ENCODE measurements around the gene CFAP410. TPM values are rescaled to one million over a fixed set of nuclear protein-coding genes. Genes with fewer than 3 reads are reported as not detected.

CFAP410 gene
- total and polyA plus RNA-seq, 2 donors (not counting 3 experiments of a cell fraction or from before 2014, with no cell fraction given), result 7.2 to 12.2 TPM

- no peak for FAIRE-seq
- Histone ChIP-seq H3K27me3 (ENCODE audit: control insufficient read depth in 2 of 2, insufficient read depth in 2 of 2, low read length in 2 of 2) (no peaks in the 10 kb centered on the region), H3K4me3 (replicated peaks in 1 of 3; ENCODE audit: insufficient read depth in 1 of 3, low read depth in 1 of 3, low read length in 3 of 3) (no peak overlapping the region), H3K79me2 (ENCODE audit: control insufficient read depth, insufficient read depth, low read length) (no peaks in the 10 kb centered on the region), H3K36me3 (ENCODE audit: control insufficient read depth in 2 of 2, extremely low read depth in 1 of 2, insufficient read depth in 2 of 2, low read length in 2 of 2) (no peaks in the 10 kb centered on the region), H4K20me1 (replicated peaks; ENCODE audit: control insufficient read depth, extremely low read depth, insufficient read depth, low read length) (no peaks in the 10 kb centered on the region), H3K27ac (ENCODE audit: insufficient read depth, low read depth, low read length) (no peak overlapping the region), H3K9me1 (replicated peaks; ENCODE audit: control insufficient read depth, extremely low read depth, insufficient read depth, low read length) (no peaks in the 10 kb centered on the region), H3K9ac (replicated peaks; ENCODE audit: extremely low read depth, insufficient read depth, low read length) (no peak overlapping the region), H3K4me1 (ENCODE audit: control insufficient read depth, extremely low read depth, insufficient read depth, low read length) (no peaks in the 10 kb centered on the region), H2AFZ (ENCODE audit: low read depth, low read length) (no peak overlapping the region), H3K4me2 (ENCODE audit: insufficient read depth, low read length) (no peak overlapping the region), H3K9me3 (replicated peaks; ENCODE audit: control insufficient read depth, insufficient read depth, low read length) (no peaks in the 10 kb centered on the region)
- intact Hi-C loops (cut with micrococcal nuclease), result no loop called here
- CTCF ChIA-PET, result no interaction called here
- TF ChIP-seq MYC (IDR thresholded peaks at IDR 0.05; ENCODE audit: low read depth, low read length), result no peak
- TF ChIP-seq JUN (IDR thresholded peaks at IDR 0.05; ENCODE audit: borderline replicate concordance, insufficient read depth, insufficient read length, low read depth), result no peak
- TF ChIP-seq FOS (IDR thresholded peaks at IDR 0.05; ENCODE audit: borderline replicate concordance, insufficient read depth, low read length), result no peak
- no peak for TF ChIP-seq MAX (IDR thresholded peaks at IDR 0.05; ENCODE audit: insufficient read depth, insufficient read length)
- TF ChIP-seq POLR2A (IDR thresholded peaks at IDR 0.05; ENCODE audit: low read depth, low read length), result no peak
- TF ChIP-seq GATA2 (IDR thresholded peaks at IDR 0.05; ENCODE audit: insufficient read depth, insufficient read length, low read depth, low read length), result no peak
- TF ChIP-seq EZH2 (IDR thresholded peaks at IDR 0.05; ENCODE audit: borderline replicate concordance, low read depth, low read length, severe bottlenecking), result no peak
- no peak for TF ChIP-seq CTCF (IDR thresholded peaks at IDR 0.05; ENCODE audit: extremely low read depth in 1 of 2, insufficient read depth in 1 of 2, low read depth in 1 of 2, low read length in 2 of 2)
- no peak for TF ChIP-seq POLR2AphosphoS5 (IDR thresholded peaks at IDR 0.05; ENCODE audit: insufficient read depth, low read depth, low read length)
- dilution Hi-C loops (cut with MboI; ENCODE audit: extremely low pct_ligation_motif_present, low sequenced_read_pairs), result no loop called here
- DNase-seq (ENCODE audit: low read depth, low spot score), result no peak
- POLR2A ChIA-PET, result no interaction called here
- BruUV-seq (replicated peaks), result no TSS peak
Measured at GRCh38 chr21:44382536-44382935, 43.3 kb upstream of the CFAP410 start.

All from endothelial cell of umbilical vein (primary cell).